Uterus (tissue), 2 donors: ENCODE measurements around the gene KCNJ14.

Experiments used
- POLR2A ChIP-seq, 2 donors: fragments of 450-650 bp; IDR thresholded peaks; one replicate each; pipeline ENCODE4 v1.6.1; 2016; ENCODE audit warnings: antibody characterized with exemption in 2 of 2, mild to moderate bottlenecking in 1 of 2, moderate library complexity in 1 of 2
- TF ChIP-seq, protein P1 (sequence below), 4 experiments: fragments of 200-600 bp in 2 of 4; fragments of 450-650 bp in 2 of 4; sonication (generic) in 2 of 4; IDR thresholded peaks; one replicate each; pipeline ENCODE4 v1.5.1; 2016 to 2019; ENCODE audit warnings: antibody characterized with exemption in 4 of 4, mild to moderate bottlenecking in 2 of 4, moderate library complexity in 1 of 4

DNA sequence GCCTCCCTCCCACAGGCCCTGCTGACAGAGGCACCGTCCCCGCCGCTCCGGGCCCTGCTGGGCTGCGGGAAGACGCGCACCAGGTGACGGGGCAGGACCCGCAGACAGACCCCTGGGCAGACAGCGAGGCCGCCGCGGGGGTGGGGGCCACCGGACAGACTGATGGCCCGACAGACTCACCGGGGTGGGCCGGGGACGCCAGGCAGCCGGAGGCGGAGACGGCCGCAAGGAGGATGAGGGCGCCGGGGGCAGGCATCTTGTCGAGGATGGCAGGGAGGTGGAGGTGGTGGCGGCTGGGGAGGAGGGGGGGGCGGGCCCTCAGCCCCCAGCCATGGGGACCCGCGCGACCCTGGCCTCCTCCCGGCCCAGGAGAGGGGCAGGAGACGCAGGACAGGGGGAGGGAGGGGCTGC, 56.0 kb downstream of the KCNJ14 start:
- TF ChIP-seq, protein P1, sequence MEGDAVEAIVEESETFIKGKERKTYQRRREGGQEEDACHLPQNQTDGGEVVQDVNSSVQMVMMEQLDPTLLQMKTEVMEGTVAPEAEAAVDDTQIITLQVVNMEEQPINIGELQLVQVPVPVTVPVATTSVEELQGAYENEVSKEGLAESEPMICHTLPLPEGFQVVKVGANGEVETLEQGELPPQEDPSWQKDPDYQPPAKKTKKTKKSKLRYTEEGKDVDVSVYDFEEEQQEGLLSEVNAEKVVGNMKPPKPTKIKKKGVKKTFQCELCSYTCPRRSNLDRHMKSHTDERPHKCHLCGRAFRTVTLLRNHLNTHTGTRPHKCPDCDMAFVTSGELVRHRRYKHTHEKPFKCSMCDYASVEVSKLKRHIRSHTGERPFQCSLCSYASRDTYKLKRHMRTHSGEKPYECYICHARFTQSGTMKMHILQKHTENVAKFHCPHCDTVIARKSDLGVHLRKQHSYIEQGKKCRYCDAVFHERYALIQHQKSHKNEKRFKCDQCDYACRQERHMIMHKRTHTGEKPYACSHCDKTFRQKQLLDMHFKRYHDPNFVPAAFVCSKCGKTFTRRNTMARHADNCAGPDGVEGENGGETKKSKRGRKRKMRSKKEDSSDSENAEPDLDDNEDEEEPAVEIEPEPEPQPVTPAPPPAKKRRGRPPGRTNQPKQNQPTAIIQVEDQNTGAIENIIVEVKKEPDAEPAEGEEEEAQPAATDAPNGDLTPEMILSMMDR (IDR thresholded peaks at IDR 0.05): no peak
- no peak for TF ChIP-seq POLR2A (IDR thresholded peaks at IDR 0.05)
